CD4-positive, CD25-positive, alpha-beta regulatory T cell (primary cell): Measurements from ENCODE around the gene BLOC1S1. TPM values are rescaled to one million over a fixed set of nuclear protein-coding genes. Genes with fewer than 3 reads are reported as not detected.

Experiments used
- ATAC-seq, 2 donors: fragments of 150-1000 bp; cut with Tn5 transposase; one replicate each; pipeline ENCODE4 v1.10.0; 2021; ENCODE audit warnings: low read depth in 2 of 2, moderate number of reproducible peaks in 2 of 2, moderate library complexity in 1 of 2
- DNase-seq, 3 donors: peaks; one replicate each; pipeline versions ENCODE4 v3.0.0 to v3.0.0-alpha.2; 2012 to 2022; ENCODE audit warnings: mixed read lengths in 1 of 3
- H3K27ac ChIP-seq: one replicate; pipeline ENCODE4 v1.7.0; 2013; ENCODE audit warnings: mild to moderate bottlenecking, low read length; ENCODE audit not compliant: insufficient read depth, poor library complexity, severe bottlenecking
- H3K27me3 ChIP-seq: one replicate; pipeline ENCODE4 v1.7.0; 2013; ENCODE audit warnings: low read length; ENCODE audit not compliant: control insufficient read depth, insufficient read depth
- H3K36me3 ChIP-seq: one replicate; pipeline ENCODE4 v1.7.0; 2013; ENCODE audit warnings: mild to moderate bottlenecking, low read length, moderate library complexity; ENCODE audit not compliant: control insufficient read depth, insufficient read depth
- H3K4me1 ChIP-seq: 2 replicates; pipeline ENCODE4 v1.7.0; 2013; ENCODE audit warnings: mild to moderate bottlenecking, low read length; ENCODE audit not compliant: insufficient read depth, control insufficient read depth, poor library complexity, severe bottlenecking
- H3K4me3 ChIP-seq: one replicate; pipeline ENCODE4 v1.7.0; 2013; ENCODE audit warnings: low read depth, mild to moderate bottlenecking, low read length, moderate library complexity
- H3K9me3 ChIP-seq, 2 experiments: 1 replicate in 1 of 2; 2 replicates in 1 of 2; pipeline ENCODE4 v1.7.0; 2013; ENCODE audit warnings: low read length in 2 of 2, mild to moderate bottlenecking in 1 of 2, moderate library complexity in 1 of 2; ENCODE audit not compliant: control insufficient read depth in 2 of 2
- H3K27ac Mint-ChIP-seq, 3 donors: one replicate each; pipeline ENCODE4 v1.8.0; 2020 to 2022; ENCODE audit warnings: mild to moderate bottlenecking in 3 of 3, mixed read lengths in 3 of 3, moderate library complexity in 2 of 3
- H3K27me3 Mint-ChIP-seq: one replicate; pipeline ENCODE4 v1.8.0; 2022; ENCODE audit warnings: mild to moderate bottlenecking, mixed read lengths
- H3K36me3 Mint-ChIP-seq: one replicate; pipeline ENCODE4 v1.8.0; 2020; ENCODE audit warnings: mixed read lengths
- H3K4me1 Mint-ChIP-seq, 4 donors: one replicate each; pipeline ENCODE4 v1.8.0; 2020 to 2022; ENCODE audit warnings: mixed read lengths in 4 of 4, mild to moderate bottlenecking in 1 of 4
- H3K4me3 Mint-ChIP-seq, 4 donors: one replicate each; pipeline ENCODE4 v1.8.0; 2020 to 2022; ENCODE audit warnings: mild to moderate bottlenecking in 4 of 4, mixed read lengths in 4 of 4, moderate library complexity in 3 of 4
- H3K9me3 Mint-ChIP-seq, 7 donors: one replicate each; pipeline ENCODE4 v1.8.0; 2020 to 2022; ENCODE audit warnings: mixed read lengths in 7 of 7, mild to moderate bottlenecking in 3 of 7, moderate library complexity in 2 of 7
- polyA plus RNA-seq, 4 donors: library from polyadenylated mRNA; unstranded; fragments of 300-500 nt; fragmentation: Illumina TruSeq; gene quantifications; one replicate each; pipeline ENCODE4 v1.2.3, GENCODE V29; 2021
- total RNA-seq: library from RNA; stranded (reverse); gene quantifications from one replicate; pipeline ENCODE4 v1.2.3, GENCODE V29; 2022

Gene BLOC1S1
- total and polyA plus RNA-seq, 5 donors from 2014 or later: 60.1 to 128 (median 107) TPM

- Mint-ChIP-seq H3K9me3 (peaks cover 0 to 2% (median 0%) of the 10 kb centered on the region in 7 donors), H3K27me3 (no peaks in the 10 kb centered on the region), H3K36me3 (peaks cover 7% of the 10 kb centered on the region), H3K4me1 (peaks cover 0 to 45% (median 27%) of the 10 kb centered on the region in 4 donors), H3K4me3 (peak overlapping the region in 2 of 4 donors; percentile 19 to 43), H3K27ac (no peak overlapping the region)
- Histone ChIP-seq H3K36me3 (peaks cover 25% of the 10 kb centered on the region), H3K27me3 (no peaks in the 10 kb centered on the region), H3K9me3 (no peaks in the 10 kb centered on the region), H3K4me1 (peaks cover 28% of the 10 kb centered on the region), H3K4me3 (no peak overlapping the region), H3K27ac (no peak overlapping the region)
- ATAC-seq (no peak), DNase-seq (no peak)
These were observed 5.9 kb downstream of the BLOC1S1 start for GRCh38 chr12:55721601-55722213.

GRCh38 chr12:55722948-55723347, 7.1 kb downstream of the BLOC1S1 start:
- no peak overlapping the region for H3K27ac ChIP-seq
- peaks cover 0 to 42% (median 22%) of the 10 kb centered on the region in 4 donors for H3K4me1 Mint-ChIP-seq
- no peak for ATAC-seq
- no peak overlapping the region for H3K4me3 ChIP-seq
- no peaks in the 10 kb centered on the region for H3K27me3 Mint-ChIP-seq
- peak overlapping the region in 2 of 4 donors; percentile 10 to 29 for H3K4me3 Mint-ChIP-seq
- peaks cover 0 to 2% (median 0%) of the 10 kb centered on the region in 7 donors for H3K9me3 Mint-ChIP-seq
- no peaks in the 10 kb centered on the region for H3K9me3 ChIP-seq
- no peak overlapping the region for H3K27ac Mint-ChIP-seq
- peaks cover 28% of the 10 kb centered on the region for H3K4me1 ChIP-seq
- peaks cover 25% of the 10 kb centered on the region for H3K36me3 ChIP-seq
- H3K36me3 Mint-ChIP-seq: peaks cover 7% of the 10 kb centered on the region
- DNase-seq: no peak
- no peaks in the 10 kb centered on the region for H3K27me3 ChIP-seq

GRCh38 chr12:55723516-55724225, 7.8 kb downstream of the BLOC1S1 start:
- Mint-ChIP-seq H3K4me1 (peaks cover 0 to 35% (median 18%) of the 10 kb centered on the region in 4 donors), H3K27ac (no peak overlapping the region), H3K27me3 (no peaks in the 10 kb centered on the region), H3K36me3 (peaks cover 4% of the 10 kb centered on the region), H3K4me3 (peak overlapping the region in 1 of 4 donors; percentile 29), H3K9me3 (peaks cover 0 to 2% (median 0%) of the 10 kb centered on the region in 7 donors)
- no peaks in the 10 kb centered on the region for H3K9me3 ChIP-seq
- peaks cover 23% of the 10 kb centered on the region for H3K36me3 ChIP-seq
- H3K4me1 ChIP-seq: peaks cover 25% of the 10 kb centered on the region
- DNase-seq: no peak
- no peak for ATAC-seq
- H3K27me3 ChIP-seq: no peaks in the 10 kb centered on the region
- H3K4me3 ChIP-seq: no peak overlapping the region
- no peak overlapping the region for H3K27ac ChIP-seq

GRCh38 chr12:55724226-55724939, 8.5 kb downstream of the BLOC1S1 start:
- Histone ChIP-seq H3K27me3 (no peaks in the 10 kb centered on the region), H3K27ac (peak overlapping the region; percentile 23), H3K4me3 (no peak overlapping the region), H3K36me3 (peaks cover 16% of the 10 kb centered on the region), H3K4me1 (peaks cover 28% of the 10 kb centered on the region), H3K9me3 (no peaks in the 10 kb centered on the region)
- peaks cover 4% of the 10 kb centered on the region for H3K36me3 Mint-ChIP-seq
- peaks cover 0 to 34% (median 18%) of the 10 kb centered on the region in 4 donors for H3K4me1 Mint-ChIP-seq
- H3K4me3 Mint-ChIP-seq: peak overlapping the region in 2 of 4 donors; percentile 16 to 55
- H3K27ac Mint-ChIP-seq: peak overlapping the region in 2 of 3 donors; percentile 37 to 63
- peak; percentile 62 to 68 for ATAC-seq
- H3K9me3 Mint-ChIP-seq: peaks cover 0 to 2% (median 0%) of the 10 kb centered on the region in 7 donors
- DNase-seq: peak; percentile 50 to 79 (median 60)
- H3K27me3 Mint-ChIP-seq: no peaks in the 10 kb centered on the region

- H3K36me3 Mint-ChIP-seq: peaks cover 4% of the 10 kb centered on the region
- H3K9me3 Mint-ChIP-seq: peaks cover 0 to 2% (median 0%) of the 10 kb centered on the region in 7 donors
- DNase-seq: no peak
- Histone ChIP-seq H3K36me3 (peaks cover 11% of the 10 kb centered on the region), H3K27ac (no peak overlapping the region), H3K27me3 (no peaks in the 10 kb centered on the region), H3K4me1 (peaks cover 33% of the 10 kb centered on the region), H3K9me3 (no peaks in the 10 kb centered on the region), H3K4me3 (no peak overlapping the region)
- peak overlapping the region in 2 of 3 donors; percentile 37 to 63 for H3K27ac Mint-ChIP-seq
- peaks cover 3 to 38% (median 22%) of the 10 kb centered on the region in 4 donors for H3K4me1 Mint-ChIP-seq
- H3K4me3 Mint-ChIP-seq: peak overlapping the region in 2 of 4 donors; percentile 16 to 75
- H3K27me3 Mint-ChIP-seq: no peaks in the 10 kb centered on the region
- no peak for ATAC-seq
These were observed 9.1 kb downstream of the BLOC1S1 start for GRCh38 chr12:55724940-55725309.

GRCh38 chr12:55725556-55725955, 9.7 kb downstream of the BLOC1S1 start:
- Mint-ChIP-seq H3K27me3 (no peaks in the 10 kb centered on the region), H3K4me1 (peaks cover 6 to 44% (median 29%) of the 10 kb centered on the region in 4 donors), H3K36me3 (peaks cover 4% of the 10 kb centered on the region), H3K4me3 (peak overlapping the region in 3 of 4 donors; percentile 62 to 77 (median 75)), H3K27ac (peak overlapping the region in 2 of 3 donors; percentile 9 to 15), H3K9me3 (peaks cover 0 to 2% (median 0%) of the 10 kb centered on the region in 7 donors)
- Histone ChIP-seq H3K4me1 (peaks cover 39% of the 10 kb centered on the region), H3K27me3 (no peaks in the 10 kb centered on the region), H3K9me3 (no peaks in the 10 kb centered on the region), H3K36me3 (peaks cover 8% of the 10 kb centered on the region), H3K27ac (no peak overlapping the region), H3K4me3 (no peak overlapping the region)
- ATAC-seq: no peak
- DNase-seq: no peak

GRCh38 chr12:55726971-55727370, 11.1 kb downstream of the BLOC1S1 start:
- Histone ChIP-seq H3K27ac (no peak overlapping the region), H3K36me3 (peaks cover 4% of the 10 kb centered on the region), H3K4me3 (no peak overlapping the region), H3K4me1 (peaks cover 42% of the 10 kb centered on the region), H3K9me3 (no peaks in the 10 kb centered on the region), H3K27me3 (no peaks in the 10 kb centered on the region)
- Mint-ChIP-seq H3K36me3 (peaks cover 4% of the 10 kb centered on the region), H3K4me1 (peaks cover 6 to 48% (median 32%) of the 10 kb centered on the region in 4 donors), H3K9me3 (peaks cover 0 to 2% (median 0%) of the 10 kb centered on the region in 7 donors), H3K4me3 (peak overlapping the region; percentile 77 to 92 (median 84)), H3K27ac (peak overlapping the region; percentile 89 to 93 (median 90)), H3K27me3 (no peaks in the 10 kb centered on the region)
- DNase-seq: no peak
- ATAC-seq: no peak
